Prostate gland (tissue), 2 donors: Measurements from ENCODE around the gene RUFY3. TPM values are rescaled to one million over a fixed set of nuclear protein-coding genes. Genes with fewer than 3 reads are reported as not detected.

ENCODE experiments used
- DNase-seq: peaks from one replicate; pipeline ENCODE4 v3.0.0-alpha.2; 2019; ENCODE audit warnings: low spot score
- H3K27ac ChIP-seq, 2 donors: fragments of 200-600 bp; sonication (generic); 2 replicates each; pipeline ENCODE4 v1.5.1; 2017 to 2019
- H3K27me3 ChIP-seq: fragments of 200-600 bp; sonication (generic); replicated peaks from 2 replicates; pipeline ENCODE4 v1.5.1; 2019; ENCODE audit not compliant: insufficient read depth
- H3K36me3 ChIP-seq, 2 donors: fragments of 200-600 bp; sonication (generic); 1 replicate in 1 of 2; 2 replicates in 1 of 2; pipeline versions ENCODE4 v1.5.1 to v1.8.1; 2017 to 2019
- H3K4me1 ChIP-seq: fragments of 200-600 bp; sonication (generic); replicated peaks from 2 replicates; pipeline ENCODE4 v1.5.1; 2019
- H3K4me3 ChIP-seq, 2 donors: fragments of 200-600 bp; sonication (generic); 2 replicates each; pipeline ENCODE4 v1.5.1; 2017 to 2019
- H3K9me3 ChIP-seq: fragments of 200-600 bp; sonication (generic); 2 replicates; pipeline ENCODE4 v1.5.1; 2017
- CTCF ChIP-seq, 4 experiments: fragments of 200-600 bp in 2 of 4; fragments of 450-650 bp in 2 of 4; sonication (generic) in 2 of 4; IDR thresholded peaks; 1 replicate in 3 of 4; 2 replicates in 1 of 4; pipeline ENCODE4 v1.5.1; 2016 to 2019; ENCODE audit warnings: antibody characterized with exemption in 4 of 4, mild to moderate bottlenecking in 2 of 4, moderate library complexity in 2 of 4
- POLR2A ChIP-seq: fragments of 450-650 bp; IDR thresholded peaks from one replicate; pipeline ENCODE4 v1.6.1; 2016; ENCODE audit warnings: antibody characterized with exemption, mild to moderate bottlenecking
- POLR2AphosphoS5 ChIP-seq: sonication (generic); formaldehyde crosslinking; IDR thresholded peaks from one replicate; pipeline ENCODE4 v1.6.1; 2017; ENCODE audit warnings: antibody characterized with exemption
- WGBS: methylation state at CpG from one replicate; pipeline ENCODE4 v1.1.5; 2018; 5-methylcytosine and 5-hydroxymethylcytosine counted together
- intact Hi-C: fragments of 100-400 bp; cut with DNase I; formaldehyde crosslinking; loops from one replicate; pipeline ENCODE4 v1.14.2; 2022
- total RNA-seq, 2 donors: library from RNA; depleted of rRNA; stranded (reverse); fragments of >200 nt; gene quantifications; one replicate each; pipeline ENCODE4 v1.1.0, GENCODE V29; 2016

The RUFY3 gene
- total RNA-seq, 2 donors from 2014 or later = 51.7 to 118 TPM

GRCh38 chr4:70754470-70754869, 32.7 kb downstream of the RUFY3 start:
- Histone ChIP-seq H3K9me3 (no peaks in the 10 kb centered on the region), H3K27me3 (no peaks in the 10 kb centered on the region), H3K36me3 (no peaks in the 10 kb centered on the region), H3K4me1 (no peaks in the 10 kb centered on the region), H3K27ac (no peak overlapping the region), H3K4me3 (no peak overlapping the region)
- 75% methylated on average over 1 of the region's 1 CpG for WGBS
- intact Hi-C loops = no loop called here
- TF ChIP-seq POLR2A (no peak), CTCF (IDR thresholded peaks at IDR 0.05) (no peak), POLR2AphosphoS5 (no peak)
- DNase-seq = no peak

GRCh38 chr4:70754990-70755688, 33.4 kb downstream of the RUFY3 start:
- Histone ChIP-seq H3K4me1 (no peaks in the 10 kb centered on the region), H3K36me3 (no peaks in the 10 kb centered on the region), H3K27ac (no peak overlapping the region), H3K9me3 (no peaks in the 10 kb centered on the region), H3K4me3 (no peak overlapping the region), H3K27me3 (no peaks in the 10 kb centered on the region)
- TF ChIP-seq POLR2AphosphoS5 = no peak
- TF ChIP-seq POLR2A = no peak
- TF ChIP-seq CTCF (IDR thresholded peaks at IDR 0.05) = no peak
- no peak for DNase-seq
- intact Hi-C loops = no loop called here
- 96% methylated on average over 10 of the region's 10 CpGs for WGBS

- 77% methylated on average over 1 of the region's 1 CpG for WGBS
- H3K27me3 ChIP-seq = no peaks in the 10 kb centered on the region
- no peak overlapping the region for H3K27ac ChIP-seq
- no peaks in the 10 kb centered on the region for H3K4me1 ChIP-seq
- no peak for TF ChIP-seq POLR2AphosphoS5
- H3K36me3 ChIP-seq = no peaks in the 10 kb centered on the region
- DNase-seq = no peak
- H3K4me3 ChIP-seq = no peak overlapping the region
- no peaks in the 10 kb centered on the region for H3K9me3 ChIP-seq
- intact Hi-C loops = no loop called here
These were observed 37.4 kb downstream of the RUFY3 start for GRCh38 chr4:70759126-70759525.

GRCh38 chr4:70759627-70760026, 37.9 kb downstream of the RUFY3 start:
- no peaks in the 10 kb centered on the region for H3K4me1 ChIP-seq
- DNase-seq = no peak
- H3K36me3 ChIP-seq = no peaks in the 10 kb centered on the region
- no peaks in the 10 kb centered on the region for H3K27me3 ChIP-seq
- no peaks in the 10 kb centered on the region for H3K9me3 ChIP-seq
- no peak overlapping the region for H3K27ac ChIP-seq
- intact Hi-C loops = no loop called here
- no peak overlapping the region for H3K4me3 ChIP-seq
- TF ChIP-seq CTCF (IDR thresholded peaks at IDR 0.05) (no peak), POLR2A (no peak), POLR2AphosphoS5 (no peak)

GRCh38 chr4:70760662-70761061, 38.9 kb downstream of the RUFY3 start:
- WGBS = 100% methylated on average over 1 of the region's 1 CpG
- no peak for DNase-seq
- no peaks in the 10 kb centered on the region for H3K4me1 ChIP-seq
- no peaks in the 10 kb centered on the region for H3K36me3 ChIP-seq
- H3K9me3 ChIP-seq = no peaks in the 10 kb centered on the region
- H3K4me3 ChIP-seq = no peak overlapping the region
- H3K27ac ChIP-seq = no peak overlapping the region
- H3K27me3 ChIP-seq = no peaks in the 10 kb centered on the region
- intact Hi-C loops = no loop called here
- TF ChIP-seq POLR2A (no peak), POLR2AphosphoS5 (no peak), CTCF (IDR thresholded peaks at IDR 0.05) (no peak)
